ENCODE data around the gene MICALL2.

Gene MICALL2

GRCh38 chr7:1468203-1468602 is 8.9 kb upstream of the MICALL2 start:
- DNase-seq (ENCODE audit: low read depth in 2 of 2), result no peak

- DNase-seq (ENCODE audit: low read depth in 2 of 2), result no peak
These were observed 7.4 kb upstream of the MICALL2 start for GRCh38 chr7:1466524-1467271.

- no peak for DNase-seq (ENCODE audit: low read depth in 2 of 2)
These were observed 5.4 kb upstream of the MICALL2 start for GRCh38 chr7:1464694-1465093.

GRCh38 chr7:1463676-1464223 is 4.5 kb upstream of the MICALL2 start:
- no peak for DNase-seq (ENCODE audit: low read depth in 2 of 2)

- DNase-seq (ENCODE audit: low read depth in 2 of 2), result no peak
These were observed 2.5 kb upstream of the MICALL2 start for GRCh38 chr7:1461646-1462375.

- no peak for DNase-seq (ENCODE audit: low read depth in 2 of 2)
These were observed 1.8 kb upstream of the MICALL2 start for GRCh38 chr7:1460821-1461645.

GRCh38 chr7:1459920-1460820 is 900 bp upstream of the MICALL2 start:
- DNase-seq (ENCODE audit: low read depth in 2 of 2), result no peak

GRCh38 chr7:1459512-1459892 is 232 bp upstream of the MICALL2 start:
- DNase-seq (ENCODE audit: low read depth in 2 of 2), result peak; percentile 97

- no peak for DNase-seq (ENCODE audit: low read depth in 2 of 2)
These were observed 1.2 kb downstream of the MICALL2 start for GRCh38 chr7:1457949-1458682.

GRCh38 chr7:1457059-1457948 is 2.0 kb downstream of the MICALL2 start:
- DNase-seq (ENCODE audit: low read depth in 2 of 2), result no peak

GRCh38 chr7:1455955-1456354 is 3.3 kb downstream of the MICALL2 start:
- no peak for DNase-seq (ENCODE audit: low read depth in 2 of 2)

GRCh38 chr7:1455241-1455939 is 3.9 kb downstream of the MICALL2 start:
- DNase-seq (ENCODE audit: low read depth in 2 of 2), result no peak

GRCh38 chr7:1454542-1454941 is 4.7 kb downstream of the MICALL2 start:
- no peak for DNase-seq (ENCODE audit: low read depth in 2 of 2)

GRCh38 chr7:1452205-1452604 is 7.1 kb downstream of the MICALL2 start:
- no peak for DNase-seq (ENCODE audit: low read depth in 2 of 2)

- DNase-seq (ENCODE audit: low read depth in 2 of 2), result no peak
These were observed 8.3 kb downstream of the MICALL2 start for GRCh38 chr7:1450987-1451386.

- no peak for DNase-seq (ENCODE audit: low read depth in 2 of 2)
These were observed 8.8 kb downstream of the MICALL2 start for GRCh38 chr7:1450431-1450830.

- no peak for DNase-seq (ENCODE audit: low read depth in 2 of 2)
These were observed 9.3 kb downstream of the MICALL2 start for GRCh38 chr7:1449951-1450350.

GRCh38 chr7:1449501-1449900 is 9.8 kb downstream of the MICALL2 start:
- DNase-seq (ENCODE audit: low read depth in 2 of 2), result no peak

GRCh38 chr7:1448958-1449357 is 10.3 kb downstream of the MICALL2 start:
- DNase-seq (ENCODE audit: low read depth in 2 of 2), result no peak

All from activated CD4-positive, alpha-beta T cell treated with anti-CD3 and anti-CD28 coated beads for 24 hours (primary cell).